Measurements from ENCODE around the gene DSN1.

The DSN1 gene

GRCh38 chr20:36794116-36794474 is 20.5 kb upstream of the DSN1 start:
- DNase-seq = no peak

- no peak for DNase-seq
Observed at GRCh38 chr20:36793294-36794115, 19.9 kb upstream of the DSN1 start.

- peak; percentile 11 for DNase-seq
Observed at GRCh38 chr20:36792422-36792821, 18.9 kb upstream of the DSN1 start.

- no peak for DNase-seq
Observed at GRCh38 chr20:36791862-36792261, 18.3 kb upstream of the DSN1 start.

GRCh38 chr20:36786663-36787062 is 13.1 kb upstream of the DSN1 start:
- no peak for DNase-seq

- DNase-seq = no peak
Observed at GRCh38 chr20:36786246-36786645, 12.7 kb upstream of the DSN1 start.

- DNase-seq = no peak
Observed at GRCh38 chr20:36785308-36785707, 11.7 kb upstream of the DSN1 start.

GRCh38 chr20:36784900-36785299 is 11.3 kb upstream of the DSN1 start:
- DNase-seq = no peak

GRCh38 chr20:36784116-36784515 is 10.6 kb upstream of the DSN1 start:
- DNase-seq = no peak

GRCh38 chr20:36779656-36780025 is 6.1 kb upstream of the DSN1 start:
- no peak for DNase-seq

- no peak for DNase-seq
Observed at GRCh38 chr20:36778831-36779655, 5.5 kb upstream of the DSN1 start.

- DNase-seq = no peak
Observed at GRCh38 chr20:36777576-36777975, 4.0 kb upstream of the DSN1 start.

- no peak for DNase-seq
Observed at GRCh38 chr20:36777167-36777566, 3.6 kb upstream of the DSN1 start.

- no peak for DNase-seq
Observed at GRCh38 chr20:36775826-36776225, 2.3 kb upstream of the DSN1 start.

- peak; percentile 24 for DNase-seq
Observed at GRCh38 chr20:36775196-36775595, 1.6 kb upstream of the DSN1 start.

GRCh38 chr20:36773107-36773596 is 411 bp downstream of the DSN1 start:
- no peak for DNase-seq

- no peak for DNase-seq
Observed at GRCh38 chr20:36770680-36771079, 2.9 kb downstream of the DSN1 start.

- no peak for DNase-seq
Observed at GRCh38 chr20:36768768-36769430, 4.7 kb downstream of the DSN1 start.

- no peak for DNase-seq
Observed at GRCh38 chr20:36761125-36761524, 12.4 kb downstream of the DSN1 start.

GRCh38 chr20:36760647-36761046 is 12.9 kb downstream of the DSN1 start:
- no peak for DNase-seq

- no peak for DNase-seq
Observed at GRCh38 chr20:36758276-36758675, 15.3 kb downstream of the DSN1 start.

GRCh38 chr20:36756496-36756895 is 17.1 kb downstream of the DSN1 start:
- DNase-seq = no peak

- peak; percentile 71 for DNase-seq
Observed at GRCh38 chr20:36754656-36755222, 18.8 kb downstream of the DSN1 start.
